8988T (cell line): ENCODE data around the gene KIAA1217.
A peak's percentile ranks its signal among the peaks of the same experiment; 100 is the strongest.
"Not testable (repeated sequence)": the region's sequence is repeated elsewhere in the genome, so short reads cannot be mapped to it uniquely, and the experiment has no call there.

Experiments
- DNase-seq: peaks from one replicate; pipeline ENCODE4 v3.0.0; 2011

Gene KIAA1217

GRCh38 chr10:24477915-24478314 is 269.0 kb downstream of the KIAA1217 start:
- no peak for DNase-seq

- DNase-seq, result no peak
These were observed 270.9 kb downstream of the KIAA1217 start for GRCh38 chr10:24479806-24480205.

- no peak for DNase-seq
These were observed 271.5 kb downstream of the KIAA1217 start for GRCh38 chr10:24480447-24480846.

DNA sequence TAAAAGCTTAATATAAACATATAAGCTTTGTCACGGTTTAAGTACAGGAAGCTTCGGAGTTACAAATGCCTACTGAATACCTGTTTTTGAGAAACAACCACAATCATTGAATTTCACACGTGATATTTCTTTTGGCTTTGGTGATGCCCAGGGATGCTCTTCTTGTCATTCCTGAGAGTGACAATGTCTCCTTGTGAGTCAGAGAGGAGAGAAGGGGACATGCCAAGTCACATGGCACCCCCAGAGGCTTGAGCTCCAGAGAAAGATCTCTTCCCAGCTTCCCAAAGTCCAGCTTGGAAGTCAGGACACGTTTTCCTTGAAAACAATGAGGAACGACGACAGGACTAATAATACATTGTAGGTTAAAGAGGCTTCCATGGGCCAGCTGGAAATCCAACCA is 272.3 kb downstream of the KIAA1217 start:
- DNase-seq, result no peak

GRCh38 chr10:24482713-24483112 is 273.8 kb downstream of the KIAA1217 start:
- DNase-seq, result not testable (repeated sequence)

- peak; percentile 75 for DNase-seq
These were observed 274.8 kb downstream of the KIAA1217 start for GRCh38 chr10:24483701-24484100.

DNA sequence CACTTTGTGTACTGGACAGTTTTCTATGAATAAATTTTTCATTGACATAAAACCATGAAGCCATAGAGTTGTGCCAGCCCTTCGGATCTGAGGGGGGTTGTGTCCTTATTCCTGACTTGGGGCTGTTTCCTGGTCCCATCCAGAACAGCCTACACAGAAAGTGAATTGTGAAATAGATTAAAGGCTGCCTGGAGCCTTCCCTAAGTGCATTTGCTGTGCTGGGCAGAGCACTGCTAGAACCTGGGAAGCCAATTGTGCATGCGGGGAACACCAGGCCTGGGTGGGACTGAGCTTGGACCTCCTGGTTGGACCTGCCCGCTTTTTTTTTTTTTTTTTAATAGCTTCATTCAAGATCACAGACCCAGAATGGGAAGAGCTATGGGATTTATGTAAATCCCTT is 275.8 kb downstream of the KIAA1217 start:
- no peak for DNase-seq

DNA sequence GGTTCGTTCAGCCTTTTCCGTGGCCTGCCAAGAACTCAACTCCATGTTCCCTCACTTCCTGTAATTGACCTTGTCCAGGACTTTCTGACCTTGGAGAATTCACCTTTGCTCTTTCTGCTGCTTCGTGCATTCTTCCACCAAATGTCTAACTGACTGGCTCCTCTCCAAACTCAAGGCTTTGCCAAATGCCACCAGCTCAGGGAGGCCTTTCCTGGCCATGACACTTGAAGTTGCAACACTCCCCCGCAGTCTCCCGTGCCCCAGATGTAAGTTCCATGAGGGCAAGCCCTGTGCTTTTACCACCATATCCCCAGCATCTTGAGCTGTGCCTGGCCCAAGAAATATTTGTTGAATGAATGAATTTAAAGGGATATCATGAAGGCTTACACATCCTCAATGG is 276.4 kb downstream of the KIAA1217 start:
- DNase-seq, result no peak

- DNase-seq, result no peak
These were observed 279.7 kb downstream of the KIAA1217 start for GRCh38 chr10:24488631-24489030.

- DNase-seq, result no peak
These were observed 284.2 kb downstream of the KIAA1217 start for GRCh38 chr10:24493165-24493564.

DNA sequence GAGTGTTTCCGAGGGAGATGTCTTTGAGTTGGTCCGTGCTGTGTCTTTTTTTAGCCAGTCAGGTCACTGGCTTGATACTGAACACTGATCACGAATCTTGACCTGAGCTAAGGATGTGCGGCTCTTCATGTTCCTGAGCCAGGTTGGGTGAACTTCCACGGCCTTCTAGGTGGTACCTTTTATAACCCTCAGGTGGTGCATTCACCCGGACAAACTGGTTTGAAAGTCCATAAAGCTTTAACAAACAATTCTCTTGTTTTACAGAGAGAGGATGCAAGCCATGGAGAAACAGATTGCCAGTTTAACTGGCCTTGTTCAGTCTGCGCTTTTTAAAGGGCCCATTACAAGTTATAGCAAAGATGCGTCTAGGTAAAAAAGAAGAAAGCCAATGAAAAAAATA is 285.3 kb downstream of the KIAA1217 start:
- no peak for DNase-seq

GRCh38 chr10:24494777-24495176 is 285.8 kb downstream of the KIAA1217 start:
- DNase-seq, result no peak

GRCh38 chr10:24495666-24496460 is 286.9 kb downstream of the KIAA1217 start:
- DNase-seq, result no peak

GRCh38 chr10:24496906-24497305 is 288.0 kb downstream of the KIAA1217 start:
- no peak for DNase-seq

DNA sequence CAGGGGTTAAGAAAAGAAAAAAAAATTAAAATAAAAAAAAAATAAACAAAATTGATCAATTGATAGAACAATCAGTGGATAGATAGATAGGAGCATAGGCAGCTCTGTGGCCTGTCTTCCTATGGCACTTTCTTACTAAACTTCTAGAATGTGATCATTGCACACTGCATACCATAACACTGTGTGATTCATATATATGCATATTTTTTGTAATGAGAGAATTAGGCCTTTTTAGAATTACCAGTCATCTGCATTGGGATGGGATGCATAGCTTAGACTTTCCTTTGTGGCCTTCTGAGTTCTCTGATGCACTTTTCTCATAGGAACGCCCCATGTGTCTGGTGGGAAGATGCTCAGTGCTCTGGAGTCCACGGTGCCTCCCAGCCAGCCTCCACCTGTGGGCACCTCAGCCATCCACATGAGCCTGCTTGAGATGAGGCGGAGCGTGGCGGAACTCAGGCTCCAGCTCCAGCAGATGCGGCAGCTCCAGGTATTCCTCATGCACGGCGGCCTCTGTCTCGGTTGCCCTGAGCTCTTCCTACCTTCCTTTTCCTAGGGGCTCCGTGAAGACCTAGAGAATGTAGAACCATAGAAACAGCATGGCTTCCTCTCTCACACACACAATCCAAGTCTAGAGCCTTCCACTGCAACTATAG is 292.2 kb downstream of the KIAA1217 start:
- DNase-seq, result no peak

DNA sequence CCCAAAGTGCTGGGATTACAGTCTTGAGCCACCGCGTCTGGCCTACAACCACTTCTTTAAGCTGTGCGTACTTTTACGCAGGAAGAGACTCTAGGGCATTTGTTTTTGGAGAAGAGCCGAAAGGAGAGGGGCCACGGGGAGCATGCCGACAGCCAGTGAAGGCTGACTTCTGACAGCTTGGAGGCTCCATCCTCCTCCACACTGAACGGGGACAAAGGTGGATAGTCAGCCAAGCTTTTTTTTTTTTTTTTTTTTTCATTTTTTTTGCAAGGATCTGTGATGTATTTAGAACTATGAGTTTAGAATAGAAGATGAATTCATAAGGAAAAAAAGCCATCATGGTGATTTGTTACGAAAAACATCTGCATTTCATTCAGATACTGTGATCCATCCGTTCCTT is 293.1 kb downstream of the KIAA1217 start:
- no peak for DNase-seq

DNA sequence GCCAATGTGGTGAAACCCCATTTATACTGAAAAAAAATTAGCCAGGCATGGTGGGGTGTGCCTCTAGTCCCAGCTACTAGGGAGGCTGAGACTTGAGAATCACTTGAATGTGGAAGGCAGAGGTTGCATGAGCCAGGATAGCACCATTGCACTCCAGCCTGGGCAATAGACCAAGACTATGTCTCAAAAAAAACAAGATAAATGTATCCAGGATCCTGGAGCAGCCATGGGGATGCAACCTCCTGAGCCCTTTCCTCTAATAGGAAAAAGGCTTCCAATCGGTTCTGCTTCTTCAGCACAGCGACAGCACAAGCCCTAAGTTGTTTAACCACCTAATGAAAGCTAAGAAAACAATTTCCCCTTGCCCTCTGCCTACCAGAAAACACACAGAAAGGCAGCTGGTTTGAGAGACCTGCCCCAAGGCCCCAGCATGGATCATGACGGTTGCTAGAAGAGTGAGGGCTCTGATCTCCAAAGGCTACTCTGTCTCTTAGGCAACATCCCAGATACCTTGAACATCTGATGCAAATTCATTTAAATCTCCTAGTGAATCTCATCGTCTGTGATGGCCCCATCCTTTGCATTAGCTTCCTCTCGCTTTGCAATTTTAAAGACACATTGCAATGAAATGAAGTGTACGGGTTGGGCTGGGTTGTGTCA is 294.0 kb downstream of the KIAA1217 start:
- no peak for DNase-seq

- DNase-seq, result no peak
These were observed 294.8 kb downstream of the KIAA1217 start for GRCh38 chr10:24503461-24504320.

DNA sequence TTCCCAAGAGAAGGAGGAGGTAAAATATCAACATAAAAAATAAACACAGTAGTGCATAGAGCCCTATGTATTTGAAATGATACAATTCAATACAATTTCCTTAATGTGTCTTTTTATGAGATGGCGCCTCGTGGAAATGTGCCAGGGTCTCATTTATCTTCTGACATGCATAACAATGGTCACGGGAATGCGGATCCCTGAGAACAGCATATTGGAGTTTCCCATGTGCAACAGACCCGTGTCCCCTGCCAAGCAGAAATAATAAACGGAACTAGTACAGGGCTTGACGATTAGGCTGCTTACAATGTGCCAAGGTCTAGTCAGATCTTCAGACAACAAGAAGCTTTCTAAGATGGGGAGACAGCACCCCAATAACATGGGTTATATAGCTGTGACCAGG is 296.8 kb downstream of the KIAA1217 start:
- DNase-seq, result no peak

DNA sequence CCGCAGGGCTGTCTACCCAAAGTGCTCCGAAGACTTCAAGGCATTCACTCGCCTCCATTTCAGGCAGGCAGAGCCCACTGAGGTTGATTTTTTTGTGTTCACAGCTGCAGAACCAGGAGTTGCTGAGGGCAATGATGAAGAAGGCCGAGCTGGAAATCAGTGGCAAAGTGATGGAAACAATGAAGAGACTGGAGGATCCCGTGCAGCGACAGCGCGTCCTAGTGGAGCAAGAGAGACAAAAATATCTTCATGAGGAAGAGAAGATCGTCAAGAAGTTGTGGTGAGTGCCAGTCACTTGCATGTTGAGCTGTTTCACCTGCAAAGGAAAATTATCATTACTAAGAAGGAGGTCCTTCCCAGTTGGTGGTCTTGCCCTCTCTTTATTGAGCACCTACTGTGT is 304.2 kb downstream of the KIAA1217 start:
- no peak for DNase-seq

GRCh38 chr10:24515481-24515880 is 306.5 kb downstream of the KIAA1217 start:
- DNase-seq, result no peak

GRCh38 chr10:24518411-24518810 is 309.5 kb downstream of the KIAA1217 start:
- DNase-seq, result no peak

GRCh38 chr10:24518981-24519597 is 310.2 kb downstream of the KIAA1217 start:
- DNase-seq, result peak; percentile 61
